GM23248 (cell line): Measurements from ENCODE around the gene MMP23B. TPM values are rescaled to one million over a fixed set of nuclear protein-coding genes. Genes with fewer than 3 reads are reported as not detected.
"Not testable (repeated sequence)": the region's sequence is repeated elsewhere in the genome, so short reads cannot be mapped to it uniquely, and the experiment has no call there.

Experiments used
- DNase-seq: peaks from one replicate; pipeline ENCODE4 v3.0.0-alpha.2; 2015
- H2AFZ ChIP-seq: fragments of 200-600 bp; sonication (generic); 2 replicates; pipeline ENCODE4 v1.6.1; 2016; ENCODE audit warnings: antibody characterized with exemption
- H3F3A ChIP-seq: fragments of 200-600 bp; sonication (generic); 2 replicates; pipeline ENCODE4 v1.6.1; 2016; ENCODE audit warnings: mild to moderate bottlenecking, antibody characterized with exemption, mixed run types; ENCODE audit not compliant: insufficient read depth
- H3K27ac ChIP-seq: fragments of 200-600 bp; sonication (generic); 2 replicates; pipeline ENCODE4 v1.5.1; 2016; ENCODE audit warnings: mild to moderate bottlenecking
- H3K27me3 ChIP-seq: fragments of 200-600 bp; sonication (generic); replicated peaks from 2 replicates; pipeline ENCODE4 v1.6.1; 2016; ENCODE audit warnings: mild to moderate bottlenecking; ENCODE audit not compliant: insufficient read depth
- H3K36me3 ChIP-seq: fragments of 200-600 bp; sonication (generic); 2 replicates; pipeline ENCODE4 v1.6.1; 2016; ENCODE audit warnings: low read depth, mild to moderate bottlenecking
- H3K4me1 ChIP-seq: fragments of 200-600 bp; sonication (generic); 2 replicates; pipeline ENCODE4 v1.6.1; 2016; ENCODE audit warnings: mild to moderate bottlenecking; ENCODE audit not compliant: insufficient read depth
- H3K4me2 ChIP-seq: fragments of 200-600 bp; sonication (generic); one replicate; pipeline ENCODE4 v1.6.1; 2016; ENCODE audit warnings: mild to moderate bottlenecking; ENCODE audit not compliant: unreplicated experiment
- H3K4me3 ChIP-seq: fragments of 200-600 bp; sonication (generic); 2 replicates; pipeline ENCODE4 v1.5.1; 2016; ENCODE audit warnings: mild to moderate bottlenecking
- H3K79me2 ChIP-seq: fragments of 200-600 bp; sonication (generic); 2 replicates; pipeline ENCODE4 v1.6.1; 2016; ENCODE audit warnings: mild to moderate bottlenecking; ENCODE audit not compliant: insufficient read depth
- H3K9ac ChIP-seq: fragments of 200-600 bp; sonication (generic); 2 replicates; pipeline ENCODE4 v1.6.1; 2016; ENCODE audit warnings: mild to moderate bottlenecking
- H3K9me2 ChIP-seq: fragments of 200-600 bp; sonication (generic); 2 replicates; pipeline ENCODE4 v1.6.1; 2016; ENCODE audit warnings: mixed run types, mild to moderate bottlenecking, moderate library complexity; ENCODE audit not compliant: insufficient read depth
- H3K9me3 ChIP-seq: fragments of 200-600 bp; sonication (generic); one replicate; pipeline ENCODE4 v1.6.1; 2017; ENCODE audit warnings: low read depth
- H4K20me1 ChIP-seq: fragments of 200-600 bp; sonication (generic); 2 replicates; pipeline ENCODE4 v1.6.0; 2016; ENCODE audit not compliant: insufficient read depth
- WGBS, 2 experiments: methylation state at CpG; one replicate each; pipeline ENCODE4 v1.1.6; 2015 to 2017; ENCODE audit warnings: low lambda C conversion rate in 2 of 2, low coverage in 1 of 2; ENCODE audit errors: missing lambda C conversion rate in 2 of 2; 5-methylcytosine and 5-hydroxymethylcytosine counted together
- in situ Hi-C: fragments of 300-500 bp; cut with MboI; formaldehyde crosslinking; loops from 2 replicates; pipeline ENCODE4 v1.15.0; 2020
- polyA plus RNA-seq: library from polyadenylated mRNA; unstranded; fragments of >200 nt; fragmentation: Nextera tagmentation; extraction: Ambion mirVana; gene quantifications from 2 replicates; pipeline ENCODE4 v1.2.1, GENCODE V29; 2016
- total RNA-seq: library from RNA; depleted of rRNA; stranded (reverse); fragments of >200 nt; shearing (Covaris generic); gene quantifications from 2 replicates; pipeline ENCODE4 v1.2.3, GENCODE V29; 2014

Gene MMP23B
- total and polyA plus RNA-seq, 2 experiments from 2014 or later, result 1.1 TPM; not detected in 1

- H3K4me1 ChIP-seq, H3F3A ChIP-seq, H3K4me2 ChIP-seq, H3K27ac ChIP-seq, H2AFZ ChIP-seq, H3K4me3 ChIP-seq, H3K9me2 ChIP-seq, H3K9ac ChIP-seq, H3K27me3 ChIP-seq, H3K36me3 ChIP-seq, in situ Hi-C loops, H4K20me1 ChIP-seq, H3K79me2 ChIP-seq, DNase-seq, H3K9me3 ChIP-seq: not testable (repeated sequence)
- 86 to 92% methylated on average over 30 to 35 of the region's 37 CpGs for WGBS, 2 experiments
Observed at GRCh38 chr1:1636621-1637478, 4.9 kb downstream of the MMP23B start.

- WGBS, 2 experiments, result 67 to 76% methylated on average over 11 to 13 of the region's 14 CpGs
- in situ Hi-C loops, DNase-seq: not testable (repeated sequence)
Observed at GRCh38 chr1:1637479-1637875, 5.5 kb downstream of the MMP23B start.

GRCh38 chr1:1638528-1638927 lies 6.6 kb downstream of the MMP23B start:
- in situ Hi-C loops, H3K27ac ChIP-seq, H3K79me2 ChIP-seq, H3K9me2 ChIP-seq, H3K36me3 ChIP-seq, H2AFZ ChIP-seq, H3K9ac ChIP-seq, H3K4me2 ChIP-seq, H3K27me3 ChIP-seq, H3K4me1 ChIP-seq, DNase-seq, H3K4me3 ChIP-seq, H4K20me1 ChIP-seq, H3K9me3 ChIP-seq, H3F3A ChIP-seq: not testable (repeated sequence)
- 83 to 85% methylated on average over 9 of the region's 13 CpGs for WGBS, 2 experiments

More at GRCh38 chr1:1637479-1637875, 5.5 kb downstream of the MMP23B start:
- H3K4me2 ChIP-seq, H3K36me3 ChIP-seq, H2AFZ ChIP-seq, H3K27ac ChIP-seq, H3K4me1 ChIP-seq, H3K4me3 ChIP-seq, H3F3A ChIP-seq, H3K27me3 ChIP-seq, H3K9me2 ChIP-seq, H3K79me2 ChIP-seq, H4K20me1 ChIP-seq, H3K9me3 ChIP-seq, H3K9ac ChIP-seq: not testable (repeated sequence)

GRCh38 chr1:1639368-1639767 lies 7.4 kb downstream of the MMP23B start:
- H3K4me1 ChIP-seq, H3K27ac ChIP-seq, H2AFZ ChIP-seq, H3K9ac ChIP-seq, H3K27me3 ChIP-seq, H3K79me2 ChIP-seq, in situ Hi-C loops, H3F3A ChIP-seq, H4K20me1 ChIP-seq, H3K9me3 ChIP-seq, H3K4me3 ChIP-seq, H3K4me2 ChIP-seq, DNase-seq, H3K36me3 ChIP-seq, H3K9me2 ChIP-seq: not testable (repeated sequence)
- 89 to 92% methylated on average over 16 of the region's 16 CpGs for WGBS, 2 experiments

DNA sequence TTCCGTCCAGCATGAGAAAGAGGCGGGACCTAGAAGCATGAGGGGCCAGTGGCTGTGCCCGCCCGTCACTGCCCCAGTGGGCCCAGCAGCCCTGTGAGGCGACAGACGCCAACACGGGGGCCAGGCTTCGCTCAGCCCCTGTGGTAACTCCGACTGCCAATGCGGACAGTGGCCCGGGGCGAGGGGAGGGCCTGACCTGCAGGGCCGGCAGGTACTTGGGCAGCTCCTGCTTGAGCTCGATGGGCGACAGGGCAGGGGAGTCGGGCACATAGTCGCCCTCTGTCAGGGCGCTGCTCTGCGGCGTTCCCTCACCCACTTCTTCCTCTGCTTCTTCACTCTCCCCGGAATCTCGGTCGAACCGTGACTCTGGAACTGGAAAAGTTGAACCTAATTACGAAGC lies 8.1 kb downstream of the MMP23B start:
- H3K9me2 ChIP-seq, H3K9me3 ChIP-seq, DNase-seq, H4K20me1 ChIP-seq, H3K27ac ChIP-seq, in situ Hi-C loops, H3K79me2 ChIP-seq, H3K4me3 ChIP-seq, H3K4me1 ChIP-seq, H3K27me3 ChIP-seq, H3F3A ChIP-seq, H3K9ac ChIP-seq, H3K36me3 ChIP-seq, H3K4me2 ChIP-seq, H2AFZ ChIP-seq: not testable (repeated sequence)
- WGBS, 2 experiments, result 82 to 90% methylated on average over 10 to 16 of the region's 25 CpGs

DNA sequence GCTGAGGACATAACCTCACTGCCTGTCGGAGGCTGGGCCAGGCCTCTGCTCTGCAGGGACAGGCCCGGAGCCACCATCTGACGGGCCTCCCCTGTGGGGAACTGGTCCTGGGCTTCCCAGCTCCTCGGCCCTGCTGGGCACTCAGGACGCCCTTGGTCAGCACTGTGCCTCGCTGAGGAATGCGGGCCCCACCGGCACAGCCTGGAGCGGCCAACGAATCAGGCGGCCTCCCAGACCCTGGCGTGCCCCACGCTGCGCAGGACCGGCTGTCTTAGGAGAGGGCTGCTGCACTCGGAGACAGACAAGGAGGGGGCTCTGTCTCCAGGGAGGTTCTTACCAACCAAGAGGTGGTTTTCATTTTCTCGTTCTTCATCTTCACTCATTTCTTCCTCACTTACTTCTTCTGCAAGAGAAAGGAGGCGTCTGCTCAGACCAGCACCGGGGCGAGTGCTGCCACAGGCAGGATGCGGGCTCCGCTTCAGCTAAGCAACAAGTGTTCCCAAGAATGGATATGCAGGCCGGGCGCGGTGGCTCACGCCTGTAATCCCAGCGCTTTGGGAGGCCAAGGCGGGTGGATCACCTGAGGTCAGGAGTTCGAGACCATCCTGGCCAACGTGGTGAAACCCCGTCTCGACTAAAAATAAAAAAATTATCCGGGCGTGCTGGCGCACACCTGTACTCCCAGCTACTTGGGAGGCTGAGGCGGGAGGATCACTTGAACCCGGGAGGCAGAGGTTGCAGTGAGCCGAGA lies 8.9 kb downstream of the MMP23B start:
- H3K4me1 ChIP-seq, H2AFZ ChIP-seq, in situ Hi-C loops, H3K9ac ChIP-seq, H3K4me2 ChIP-seq, DNase-seq, H3K9me3 ChIP-seq, H3K27me3 ChIP-seq, H3K27ac ChIP-seq, H4K20me1 ChIP-seq, H3K9me2 ChIP-seq, H3F3A ChIP-seq, H3K36me3 ChIP-seq, H3K4me3 ChIP-seq, H3K79me2 ChIP-seq: not testable (repeated sequence)
- 95 to 97% methylated on average over 18 to 27 of the region's 38 CpGs for WGBS, 2 experiments

DNA sequence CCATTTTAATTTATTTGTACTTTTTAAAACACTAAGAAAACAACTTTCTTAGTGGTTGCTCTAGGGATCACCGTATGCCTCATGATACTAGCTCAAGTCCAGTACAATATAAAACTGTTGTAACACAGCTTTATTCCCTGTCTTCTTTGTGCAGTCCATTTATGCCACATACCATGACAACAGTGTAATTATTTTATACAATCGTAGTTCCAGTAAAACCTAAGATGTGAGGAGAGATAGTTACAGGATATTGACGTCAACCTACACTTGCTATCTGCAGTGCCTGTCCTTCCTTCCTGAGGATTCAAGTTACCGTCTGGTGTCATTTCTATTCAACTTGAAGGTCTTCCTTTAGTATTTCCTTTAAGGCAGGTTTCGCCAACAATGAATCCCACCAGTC lies 14.4 kb downstream of the MMP23B start:
- H3K9me2 ChIP-seq, DNase-seq, H2AFZ ChIP-seq, H3K9me3 ChIP-seq, H4K20me1 ChIP-seq, H3F3A ChIP-seq, in situ Hi-C loops, H3K4me2 ChIP-seq, H3K79me2 ChIP-seq, H3K36me3 ChIP-seq, H3K4me3 ChIP-seq, H3K4me1 ChIP-seq, H3K27ac ChIP-seq, H3K27me3 ChIP-seq, H3K9ac ChIP-seq: not testable (repeated sequence)
- 90 to 94% methylated on average over 5 of the region's 5 CpGs for WGBS, 2 experiments
